Endothelial cell of umbilical vein (primary cell): ENCODE measurements around the gene FBXL4.

Source experiments
- EZH2 ChIP-seq: IDR thresholded peaks from 2 replicates; pipeline ENCODE4 v1.6.1; 2012; ENCODE audit warnings: borderline replicate concordance, low read depth, mild to moderate bottlenecking, moderate library complexity, low read length, inconsistent platforms; ENCODE audit not compliant: severe bottlenecking
- POLR2A ChIP-seq: IDR thresholded peaks from 2 replicates; pipeline ENCODE4 v1.6.1; 2012; ENCODE audit warnings: low read depth, mild to moderate bottlenecking, control low read depth, low read length
- TF ChIP-seq, protein P1 (sequence below), 2 donors: IDR thresholded peaks; 1 replicate in 1 of 2; 2 replicates in 1 of 2; pipeline ENCODE4 v1.5.1; 2011; ENCODE audit warnings: low read length in 2 of 2, mild to moderate bottlenecking in 2 of 2, moderate library complexity in 2 of 2, control low read depth in 1 of 2, inconsistent platforms in 1 of 2, low read depth in 1 of 2; ENCODE audit not compliant: insufficient read depth in 1 of 2; ENCODE audit errors: extremely low read depth in 1 of 2

DNA sequence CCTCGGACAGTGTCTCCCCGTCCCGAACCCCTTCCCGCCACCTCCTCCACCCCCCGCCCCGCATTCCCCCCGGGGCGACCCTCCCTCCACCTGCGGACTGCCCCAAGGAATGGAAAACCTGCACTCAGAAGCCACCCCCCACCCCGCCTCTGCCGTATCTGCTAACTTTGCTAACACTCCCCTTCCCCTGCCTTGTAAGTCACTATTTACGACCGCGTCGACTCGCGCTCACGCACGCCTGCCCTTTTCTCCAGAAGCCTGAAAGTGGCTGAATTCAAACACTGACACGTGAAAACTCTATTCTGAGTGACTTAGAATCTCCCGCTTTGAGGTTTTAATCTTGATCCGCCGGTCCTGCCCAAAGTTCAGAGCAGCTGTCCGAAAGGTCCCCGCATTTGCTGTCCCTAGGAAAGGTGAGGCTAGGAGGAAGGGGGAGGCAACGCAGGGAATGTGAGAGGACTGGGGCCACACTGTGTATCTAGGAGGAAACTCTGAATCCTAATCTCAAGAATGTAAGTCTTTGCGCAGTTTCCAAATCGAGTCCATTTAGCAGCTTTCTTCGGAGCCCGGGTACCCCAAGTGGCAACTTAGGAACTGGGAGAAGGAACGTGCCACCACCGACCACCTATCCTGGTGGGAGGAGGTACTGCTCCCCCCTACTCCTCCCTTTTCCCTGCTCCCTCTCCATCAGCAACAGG is 122.7 kb downstream of the FBXL4 start:
- TF ChIP-seq, protein P1, sequence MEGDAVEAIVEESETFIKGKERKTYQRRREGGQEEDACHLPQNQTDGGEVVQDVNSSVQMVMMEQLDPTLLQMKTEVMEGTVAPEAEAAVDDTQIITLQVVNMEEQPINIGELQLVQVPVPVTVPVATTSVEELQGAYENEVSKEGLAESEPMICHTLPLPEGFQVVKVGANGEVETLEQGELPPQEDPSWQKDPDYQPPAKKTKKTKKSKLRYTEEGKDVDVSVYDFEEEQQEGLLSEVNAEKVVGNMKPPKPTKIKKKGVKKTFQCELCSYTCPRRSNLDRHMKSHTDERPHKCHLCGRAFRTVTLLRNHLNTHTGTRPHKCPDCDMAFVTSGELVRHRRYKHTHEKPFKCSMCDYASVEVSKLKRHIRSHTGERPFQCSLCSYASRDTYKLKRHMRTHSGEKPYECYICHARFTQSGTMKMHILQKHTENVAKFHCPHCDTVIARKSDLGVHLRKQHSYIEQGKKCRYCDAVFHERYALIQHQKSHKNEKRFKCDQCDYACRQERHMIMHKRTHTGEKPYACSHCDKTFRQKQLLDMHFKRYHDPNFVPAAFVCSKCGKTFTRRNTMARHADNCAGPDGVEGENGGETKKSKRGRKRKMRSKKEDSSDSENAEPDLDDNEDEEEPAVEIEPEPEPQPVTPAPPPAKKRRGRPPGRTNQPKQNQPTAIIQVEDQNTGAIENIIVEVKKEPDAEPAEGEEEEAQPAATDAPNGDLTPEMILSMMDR (IDR thresholded peaks at IDR 0.05; ENCODE audit: extremely low read depth in 1 of 2, insufficient read depth in 1 of 2, low read depth in 1 of 2, low read length in 2 of 2): no peak
- peak; percentile 71 for TF ChIP-seq EZH2
- no peak for TF ChIP-seq POLR2A
